ENCODE measurements around the gene RASSF8.

Gene RASSF8

DNA sequence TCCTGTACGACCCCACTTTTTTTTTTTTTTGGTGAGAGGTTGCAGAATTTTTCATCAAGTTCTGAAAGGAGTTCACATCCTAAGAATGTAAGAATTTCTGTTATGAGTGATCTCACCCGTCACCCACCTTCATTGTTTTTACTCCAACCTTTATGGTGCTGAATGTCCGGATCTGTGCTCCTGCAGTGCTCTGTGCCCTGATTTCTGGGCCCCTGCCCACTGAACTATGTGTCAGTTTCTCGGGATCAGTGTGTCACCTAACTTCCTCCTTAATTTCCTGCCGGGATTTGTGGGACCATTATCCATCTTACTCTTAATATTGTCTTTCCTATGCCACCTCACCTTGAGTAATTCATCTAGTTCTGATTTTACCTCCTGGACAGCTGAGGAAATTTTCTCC lies 11.6 kb downstream of the RASSF8 start:
- Histone ChIP-seq H3K9ac (ENCODE audit: low read length) (no peak overlapping the region), H3K4me3 (ENCODE audit: low read length) (no peak overlapping the region), H3K36me3 (ENCODE audit: control insufficient read depth, insufficient read depth, low read length) (no peaks in the 10 kb centered on the region), H3K9me3 (ENCODE audit: control insufficient read depth, low read length) (no peaks in the 10 kb centered on the region), H3K27me3 (ENCODE audit: control insufficient read depth, insufficient read depth, low read length) (no peaks in the 10 kb centered on the region), H3K4me1 (ENCODE audit: control insufficient read depth, insufficient read depth, low read length) (no peaks in the 10 kb centered on the region)

DNA sequence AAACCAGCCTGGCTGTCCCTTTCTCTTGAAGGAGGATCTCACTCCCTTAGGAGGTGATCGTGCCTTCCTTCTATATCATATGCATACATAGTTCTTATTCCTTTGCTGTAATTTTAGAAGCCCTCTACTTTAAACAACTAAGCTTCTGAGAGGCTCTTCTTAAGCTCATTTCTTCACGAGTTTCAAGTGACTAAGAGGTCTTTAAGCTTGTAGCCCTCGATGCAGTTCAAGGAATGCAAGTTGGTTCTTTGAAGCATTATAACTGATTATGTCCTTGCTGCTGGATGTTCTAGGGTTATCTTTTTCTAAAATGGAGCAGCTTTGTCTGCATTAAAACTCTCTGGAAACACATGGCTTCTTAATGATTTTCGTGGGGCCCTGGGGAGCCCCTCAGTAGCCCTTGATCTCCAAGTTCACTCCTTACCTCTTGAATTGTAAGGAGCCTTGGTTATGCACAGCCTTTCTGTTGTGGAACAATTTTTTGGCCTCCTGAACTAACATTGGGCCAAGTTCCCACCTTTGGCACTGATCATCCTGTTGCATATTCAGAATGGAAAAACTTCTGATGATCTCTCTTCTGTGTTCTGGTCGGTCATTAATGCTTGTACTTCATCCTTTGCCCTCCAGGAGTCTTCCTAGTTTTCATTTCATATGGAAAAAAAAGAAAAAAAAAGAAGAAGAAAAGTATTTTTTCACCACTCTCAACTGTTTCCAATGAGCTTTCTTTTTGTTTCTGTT lies 12.6 kb downstream of the RASSF8 start:
- no peaks in the 10 kb centered on the region for H3K36me3 ChIP-seq (ENCODE audit: control insufficient read depth, insufficient read depth, low read length)
- no peak overlapping the region for H3K9ac ChIP-seq (ENCODE audit: low read length)
- H3K4me1 ChIP-seq (ENCODE audit: control insufficient read depth, insufficient read depth, low read length), result no peaks in the 10 kb centered on the region
- no peaks in the 10 kb centered on the region for H3K27me3 ChIP-seq (ENCODE audit: control insufficient read depth, insufficient read depth, low read length)
- H3K4me3 ChIP-seq (ENCODE audit: low read length), result no peak overlapping the region
- no peaks in the 10 kb centered on the region for H3K9me3 ChIP-seq (ENCODE audit: control insufficient read depth, low read length)

GRCh38 chr12:25971654-25972041 lies 13.2 kb downstream of the RASSF8 start:
- Histone ChIP-seq H3K4me1 (ENCODE audit: control insufficient read depth, insufficient read depth, low read length) (no peaks in the 10 kb centered on the region), H3K36me3 (ENCODE audit: control insufficient read depth, insufficient read depth, low read length) (no peaks in the 10 kb centered on the region), H3K9ac (ENCODE audit: low read length) (no peak overlapping the region)

GRCh38 chr12:25972783-25973182 lies 14.3 kb downstream of the RASSF8 start:
- Histone ChIP-seq H3K36me3 (ENCODE audit: control insufficient read depth, insufficient read depth, low read length) (no peaks in the 10 kb centered on the region), H3K4me3 (ENCODE audit: low read length) (no peak overlapping the region), H3K4me1 (ENCODE audit: control insufficient read depth, insufficient read depth, low read length) (no peaks in the 10 kb centered on the region), H3K9me3 (ENCODE audit: control insufficient read depth, low read length) (no peaks in the 10 kb centered on the region), H3K27me3 (ENCODE audit: control insufficient read depth, insufficient read depth, low read length) (no peaks in the 10 kb centered on the region), H3K9ac (ENCODE audit: low read length) (no peak overlapping the region)

More at GRCh38 chr12:25971654-25972041, 13.2 kb downstream of the RASSF8 start:
- Histone ChIP-seq H3K27me3 (ENCODE audit: control insufficient read depth, insufficient read depth, low read length) (no peaks in the 10 kb centered on the region), H3K9me3 (ENCODE audit: control insufficient read depth, low read length) (no peaks in the 10 kb centered on the region), H3K4me3 (ENCODE audit: low read length) (no peak overlapping the region)

- no peaks in the 10 kb centered on the region for H3K4me1 ChIP-seq (ENCODE audit: control insufficient read depth, insufficient read depth, low read length)
- H3K9me3 ChIP-seq (ENCODE audit: control insufficient read depth, low read length), result no peaks in the 10 kb centered on the region
- H3K27me3 ChIP-seq (ENCODE audit: control insufficient read depth, insufficient read depth, low read length), result no peaks in the 10 kb centered on the region
- no peak overlapping the region for H3K4me3 ChIP-seq (ENCODE audit: low read length)
- no peak overlapping the region for H3K9ac ChIP-seq (ENCODE audit: low read length)
- H3K36me3 ChIP-seq (ENCODE audit: control insufficient read depth, insufficient read depth, low read length), result no peaks in the 10 kb centered on the region
Measured at GRCh38 chr12:25975179-25975578, 16.7 kb downstream of the RASSF8 start.

GRCh38 chr12:25975682-25976081 lies 17.2 kb downstream of the RASSF8 start:
- no peaks in the 10 kb centered on the region for H3K9me3 ChIP-seq (ENCODE audit: control insufficient read depth, low read length)
- H3K4me1 ChIP-seq (ENCODE audit: control insufficient read depth, insufficient read depth, low read length), result no peaks in the 10 kb centered on the region
- no peaks in the 10 kb centered on the region for H3K27me3 ChIP-seq (ENCODE audit: control insufficient read depth, insufficient read depth, low read length)
- H3K36me3 ChIP-seq (ENCODE audit: control insufficient read depth, insufficient read depth, low read length), result no peaks in the 10 kb centered on the region
- no peak overlapping the region for H3K9ac ChIP-seq (ENCODE audit: low read length)
- no peak overlapping the region for H3K4me3 ChIP-seq (ENCODE audit: low read length)

DNA sequence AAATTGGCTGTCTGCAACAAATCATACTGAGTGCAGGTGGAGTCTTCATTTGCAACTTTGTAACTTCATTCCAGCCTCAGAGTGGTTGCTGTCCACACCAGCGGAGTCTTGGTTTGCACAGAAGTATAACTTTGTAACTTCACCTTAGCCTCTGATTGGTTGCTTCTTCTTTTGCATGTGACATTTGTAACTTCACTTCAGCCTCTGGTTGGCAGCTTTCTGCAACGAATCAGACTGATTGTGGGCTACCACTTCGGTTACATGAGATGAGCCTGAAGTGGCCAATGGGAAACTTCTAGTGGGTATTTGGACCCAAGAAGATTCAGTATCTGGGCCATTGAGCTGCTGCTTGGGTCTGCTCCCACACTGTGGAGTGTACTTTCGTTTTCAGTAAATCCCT lies 17.8 kb downstream of the RASSF8 start:
- Histone ChIP-seq H3K4me1 (ENCODE audit: control insufficient read depth, insufficient read depth, low read length) (no peaks in the 10 kb centered on the region), H3K36me3 (ENCODE audit: control insufficient read depth, insufficient read depth, low read length) (no peaks in the 10 kb centered on the region), H3K27me3 (ENCODE audit: control insufficient read depth, insufficient read depth, low read length) (no peaks in the 10 kb centered on the region), H3K9ac (ENCODE audit: low read length) (no peak overlapping the region), H3K4me3 (ENCODE audit: low read length) (no peak overlapping the region), H3K9me3 (ENCODE audit: control insufficient read depth, low read length) (no peaks in the 10 kb centered on the region)

GRCh38 chr12:25977047-25977446 lies 18.6 kb downstream of the RASSF8 start:
- H3K27me3 ChIP-seq (ENCODE audit: control insufficient read depth, insufficient read depth, low read length), result no peaks in the 10 kb centered on the region
- H3K4me1 ChIP-seq (ENCODE audit: control insufficient read depth, insufficient read depth, low read length), result no peaks in the 10 kb centered on the region
- H3K9ac ChIP-seq (ENCODE audit: low read length), result no peak overlapping the region
- H3K4me3 ChIP-seq (ENCODE audit: low read length), result no peak overlapping the region
- H3K9me3 ChIP-seq (ENCODE audit: control insufficient read depth, low read length), result no peaks in the 10 kb centered on the region
- no peaks in the 10 kb centered on the region for H3K36me3 ChIP-seq (ENCODE audit: control insufficient read depth, insufficient read depth, low read length)

DNA sequence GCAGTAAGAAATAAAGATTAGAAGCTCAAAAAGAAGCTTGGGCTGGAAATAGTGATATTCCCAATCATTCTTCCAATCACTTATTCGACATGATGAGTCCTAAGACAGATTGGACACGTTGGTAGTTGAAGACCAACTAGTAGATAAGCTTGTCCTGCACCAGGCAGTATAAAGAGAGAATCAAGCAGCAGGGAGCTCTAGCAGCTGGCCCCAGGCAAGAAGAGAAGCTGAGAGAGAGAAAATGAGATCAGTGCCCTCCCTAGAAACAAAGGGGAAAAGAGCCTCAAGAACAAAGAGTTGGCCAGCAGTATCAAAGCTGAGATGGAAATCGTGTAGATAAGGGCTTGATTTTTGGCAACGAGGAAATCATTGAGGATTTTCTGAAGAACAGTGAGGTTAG lies 20.6 kb downstream of the RASSF8 start:
- H3K4me3 ChIP-seq (ENCODE audit: low read length), result no peak overlapping the region
- no peaks in the 10 kb centered on the region for H3K27me3 ChIP-seq (ENCODE audit: control insufficient read depth, insufficient read depth, low read length)
- no peak overlapping the region for H3K9ac ChIP-seq (ENCODE audit: low read length)
- no peaks in the 10 kb centered on the region for H3K9me3 ChIP-seq (ENCODE audit: control insufficient read depth, low read length)
- H3K36me3 ChIP-seq (ENCODE audit: control insufficient read depth, insufficient read depth, low read length), result no peaks in the 10 kb centered on the region
- no peaks in the 10 kb centered on the region for H3K4me1 ChIP-seq (ENCODE audit: control insufficient read depth, insufficient read depth, low read length)

GRCh38 chr12:25979563-25979962 lies 21.1 kb downstream of the RASSF8 start:
- Histone ChIP-seq H3K4me3 (ENCODE audit: low read length) (no peak overlapping the region), H3K9ac (ENCODE audit: low read length) (no peak overlapping the region), H3K36me3 (ENCODE audit: control insufficient read depth, insufficient read depth, low read length) (no peaks in the 10 kb centered on the region), H3K4me1 (ENCODE audit: control insufficient read depth, insufficient read depth, low read length) (no peaks in the 10 kb centered on the region), H3K27me3 (ENCODE audit: control insufficient read depth, insufficient read depth, low read length) (no peaks in the 10 kb centered on the region), H3K9me3 (ENCODE audit: control insufficient read depth, low read length) (no peaks in the 10 kb centered on the region)

GRCh38 chr12:25980035-25980434 lies 21.6 kb downstream of the RASSF8 start:
- Histone ChIP-seq H3K4me1 (ENCODE audit: control insufficient read depth, insufficient read depth, low read length) (no peaks in the 10 kb centered on the region), H3K9ac (ENCODE audit: low read length) (no peak overlapping the region), H3K27me3 (ENCODE audit: control insufficient read depth, insufficient read depth, low read length) (no peaks in the 10 kb centered on the region), H3K9me3 (ENCODE audit: control insufficient read depth, low read length) (no peaks in the 10 kb centered on the region), H3K4me3 (ENCODE audit: low read length) (no peak overlapping the region), H3K36me3 (ENCODE audit: control insufficient read depth, insufficient read depth, low read length) (no peaks in the 10 kb centered on the region)

DNA sequence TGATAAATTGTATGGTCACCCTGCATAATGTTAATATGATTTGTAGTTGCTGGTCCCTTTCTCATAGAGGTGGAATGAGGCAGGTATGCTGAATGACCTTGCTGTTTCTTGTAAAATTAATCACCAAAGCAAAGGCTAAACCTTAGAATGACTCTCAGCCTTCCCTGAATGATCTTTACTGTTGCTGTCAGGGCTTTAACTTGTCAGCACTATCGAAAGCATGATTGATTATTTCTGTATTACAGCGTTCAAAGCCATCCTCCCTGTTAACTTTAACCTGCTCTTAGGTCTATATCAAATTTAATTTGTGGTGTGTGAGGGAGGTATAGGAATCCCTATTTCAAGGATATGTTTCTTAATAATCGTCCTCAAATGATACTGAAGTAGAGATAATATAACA lies 23.1 kb downstream of the RASSF8 start:
- H3K4me3 ChIP-seq (ENCODE audit: low read length), result no peak overlapping the region
- no peaks in the 10 kb centered on the region for H3K4me1 ChIP-seq (ENCODE audit: control insufficient read depth, insufficient read depth, low read length)
- H3K27me3 ChIP-seq (ENCODE audit: control insufficient read depth, insufficient read depth, low read length), result no peaks in the 10 kb centered on the region
- no peaks in the 10 kb centered on the region for H3K36me3 ChIP-seq (ENCODE audit: control insufficient read depth, insufficient read depth, low read length)
- H3K9ac ChIP-seq (ENCODE audit: low read length), result no peak overlapping the region
- no peaks in the 10 kb centered on the region for H3K9me3 ChIP-seq (ENCODE audit: control insufficient read depth, low read length)

DNA sequence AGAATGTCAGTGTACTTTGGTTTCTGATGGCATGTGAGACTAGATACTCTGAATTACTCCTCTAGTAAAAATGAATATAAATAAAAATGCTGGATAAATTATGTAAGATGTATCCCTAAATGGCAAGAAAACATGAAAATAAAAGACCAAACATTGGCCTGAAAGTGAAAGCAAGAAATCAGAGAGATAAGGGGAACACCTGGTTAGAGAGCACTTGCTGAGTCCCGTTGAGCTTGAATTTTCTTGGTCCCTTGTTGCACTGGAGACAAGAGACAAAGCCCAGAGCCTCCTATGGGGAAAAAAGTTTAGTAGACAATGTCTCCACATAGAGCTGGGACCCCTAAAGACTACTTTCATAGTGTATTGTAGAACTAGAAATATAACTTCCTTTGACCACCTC lies 23.9 kb downstream of the RASSF8 start:
- no peaks in the 10 kb centered on the region for H3K36me3 ChIP-seq (ENCODE audit: control insufficient read depth, insufficient read depth, low read length)
- H3K9me3 ChIP-seq (ENCODE audit: control insufficient read depth, low read length), result no peaks in the 10 kb centered on the region
- H3K4me1 ChIP-seq (ENCODE audit: control insufficient read depth, insufficient read depth, low read length), result no peaks in the 10 kb centered on the region
- no peak overlapping the region for H3K9ac ChIP-seq (ENCODE audit: low read length)
- no peak overlapping the region for H3K4me3 ChIP-seq (ENCODE audit: low read length)
- no peaks in the 10 kb centered on the region for H3K27me3 ChIP-seq (ENCODE audit: control insufficient read depth, insufficient read depth, low read length)
